Stimulated activated CD4-positive, alpha-beta T cell treated with anti-CD3 and anti-CD28 coated beads, Interleukin-15, amount 100 ng/mL, for 24 hours (primary cell): ENCODE measurements around the gene NEK7.

Source experiments
- DNase-seq: peaks from one replicate; pipeline ENCODE4 v3.0.0-alpha.2; 2020

The NEK7 gene

DNA sequence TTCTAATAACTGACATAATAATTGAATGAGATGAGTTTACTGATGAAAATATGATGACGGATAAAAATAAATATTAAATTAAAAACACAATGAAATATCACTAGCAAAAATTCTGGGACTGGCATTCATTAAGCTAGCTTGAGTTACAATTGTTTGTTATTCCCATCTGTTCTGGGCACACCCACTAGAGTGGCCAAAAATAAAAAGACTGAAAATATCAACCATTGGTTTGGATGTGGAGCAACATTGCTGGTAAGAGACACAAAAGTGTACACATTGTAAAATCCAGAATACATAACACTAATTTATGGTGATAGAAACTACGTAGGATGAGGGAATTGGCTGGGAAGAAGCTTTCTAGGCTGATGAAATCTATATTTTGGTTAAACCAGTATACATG is 9.6 kb upstream of the NEK7 start:
- DNase-seq, result no peak

DNA sequence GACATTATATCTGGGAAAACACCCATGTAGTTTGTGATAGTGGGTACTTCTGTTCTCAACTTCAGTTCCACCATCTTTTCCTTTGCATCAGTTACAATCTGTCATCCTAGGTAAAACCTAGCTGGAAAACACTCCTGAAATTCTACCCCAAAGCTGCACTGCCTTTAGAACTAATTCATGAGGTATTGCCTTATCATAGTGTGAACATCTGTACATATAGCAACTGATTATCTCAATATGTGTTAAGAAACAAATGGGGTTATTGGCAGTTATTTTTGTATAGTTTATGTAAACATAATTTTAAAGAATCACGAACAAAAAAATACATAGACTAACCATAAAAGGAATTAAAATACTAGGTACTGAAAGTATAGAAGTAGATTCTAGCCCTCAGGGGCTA is 6.4 kb upstream of the NEK7 start:
- no peak for DNase-seq

DNA sequence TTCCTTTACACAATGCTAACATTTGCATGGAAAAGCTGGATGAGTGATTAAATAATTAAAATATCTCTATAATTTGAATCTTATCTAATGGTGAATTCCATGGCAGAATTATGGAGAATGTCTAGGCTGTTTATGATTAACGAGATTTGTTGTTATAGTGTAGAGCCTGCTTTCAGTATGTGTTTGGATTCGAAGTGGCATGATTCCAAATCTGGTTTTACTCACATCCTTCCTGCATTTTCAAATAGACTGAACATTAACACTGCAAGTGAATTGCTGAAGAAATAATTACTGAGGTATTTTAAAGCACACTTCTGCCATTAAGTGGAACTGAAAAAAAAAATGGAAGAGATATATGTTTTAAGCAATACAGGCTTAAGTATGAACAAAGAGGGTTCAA is 5.1 kb upstream of the NEK7 start:
- DNase-seq, result no peak

DNA sequence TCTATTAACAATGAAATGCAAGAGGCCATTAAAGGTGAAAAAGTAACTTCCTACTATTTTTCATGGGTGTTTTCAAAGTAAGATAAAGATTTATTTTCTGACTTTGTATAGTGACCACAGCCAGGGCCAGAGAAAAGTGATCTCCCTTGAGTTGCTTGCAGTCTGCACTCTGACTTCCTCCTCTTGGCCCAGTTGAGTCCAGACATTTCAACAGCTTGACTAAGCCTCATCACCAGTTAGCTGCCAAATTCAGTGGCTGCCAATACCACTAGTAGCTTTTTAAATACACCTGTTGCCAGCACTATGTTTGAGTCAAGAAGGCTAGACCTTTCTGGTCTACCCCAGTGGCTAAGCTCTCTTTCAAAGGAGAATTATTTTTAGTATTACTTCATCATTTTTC is 3.7 kb upstream of the NEK7 start:
- no peak for DNase-seq

DNA sequence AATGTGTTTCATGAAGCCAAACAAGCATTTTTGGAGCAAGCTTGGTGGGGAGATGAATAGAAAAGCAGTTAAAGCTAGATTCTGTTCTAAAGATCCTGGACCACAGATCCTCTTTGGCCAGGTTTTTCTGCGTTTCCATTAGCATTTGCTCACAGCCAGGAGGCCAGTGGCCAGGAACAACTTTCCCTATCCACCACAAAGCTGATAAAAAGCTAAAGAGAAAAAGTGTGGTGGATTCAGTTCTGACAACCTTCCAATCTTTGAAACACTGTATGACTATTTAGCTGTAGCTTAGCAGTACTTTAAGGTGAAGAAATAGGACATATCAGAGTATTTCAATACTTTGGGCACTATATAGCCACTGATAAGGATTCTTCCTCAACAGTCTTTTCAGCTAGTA is 3.0 kb upstream of the NEK7 start:
- no peak for DNase-seq

DNA sequence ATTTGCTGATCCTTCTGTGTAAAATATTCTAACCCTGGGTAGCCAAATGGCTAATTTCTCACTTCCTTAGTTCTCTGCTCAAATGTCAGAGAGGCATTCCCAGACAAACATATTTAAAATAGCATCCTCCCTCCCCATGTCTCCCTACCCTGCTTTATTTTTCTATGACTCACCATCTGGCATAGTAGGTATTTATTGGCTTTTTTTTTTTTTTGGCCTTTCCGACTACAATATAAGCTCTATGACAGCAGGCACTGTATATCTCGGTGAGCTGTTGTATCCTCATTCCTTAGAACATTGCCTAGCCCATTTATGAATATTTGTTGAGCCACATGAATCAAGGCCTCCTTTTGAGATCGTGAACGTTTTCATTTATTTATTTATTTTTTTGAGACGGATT is 1.5 kb upstream of the NEK7 start:
- DNase-seq, result no peak

DNA sequence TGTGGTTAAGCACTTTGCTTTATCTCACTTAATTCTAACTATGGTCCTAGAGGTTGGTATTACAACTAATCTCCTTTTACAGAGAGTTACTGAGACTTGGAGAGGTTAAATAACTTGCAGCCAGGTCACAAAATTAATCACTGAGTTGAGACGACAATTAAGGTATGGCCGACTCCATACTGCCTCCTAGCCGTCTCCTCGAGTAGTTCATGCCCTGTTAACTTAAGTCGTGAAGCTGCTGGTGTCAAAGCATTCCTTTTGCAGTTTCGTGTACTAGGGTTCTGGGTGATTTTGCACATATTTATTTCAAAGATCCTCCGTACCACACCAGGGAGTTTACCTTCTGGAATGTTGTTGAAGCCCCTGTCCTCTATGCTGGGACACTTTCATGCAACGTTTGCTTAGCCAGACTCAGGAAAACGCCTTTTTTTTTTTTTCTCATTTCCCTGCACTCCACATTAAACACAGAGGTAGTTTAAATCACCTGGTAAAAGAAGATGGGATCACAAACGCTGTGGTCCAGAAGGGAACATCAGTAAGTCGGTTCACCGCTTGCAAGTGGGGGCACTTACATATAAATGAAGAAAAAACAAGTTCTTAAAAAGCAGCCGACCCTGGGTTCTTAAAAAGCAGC is 570 bp upstream of the NEK7 start:
- peak; percentile 83 for DNase-seq

DNA sequence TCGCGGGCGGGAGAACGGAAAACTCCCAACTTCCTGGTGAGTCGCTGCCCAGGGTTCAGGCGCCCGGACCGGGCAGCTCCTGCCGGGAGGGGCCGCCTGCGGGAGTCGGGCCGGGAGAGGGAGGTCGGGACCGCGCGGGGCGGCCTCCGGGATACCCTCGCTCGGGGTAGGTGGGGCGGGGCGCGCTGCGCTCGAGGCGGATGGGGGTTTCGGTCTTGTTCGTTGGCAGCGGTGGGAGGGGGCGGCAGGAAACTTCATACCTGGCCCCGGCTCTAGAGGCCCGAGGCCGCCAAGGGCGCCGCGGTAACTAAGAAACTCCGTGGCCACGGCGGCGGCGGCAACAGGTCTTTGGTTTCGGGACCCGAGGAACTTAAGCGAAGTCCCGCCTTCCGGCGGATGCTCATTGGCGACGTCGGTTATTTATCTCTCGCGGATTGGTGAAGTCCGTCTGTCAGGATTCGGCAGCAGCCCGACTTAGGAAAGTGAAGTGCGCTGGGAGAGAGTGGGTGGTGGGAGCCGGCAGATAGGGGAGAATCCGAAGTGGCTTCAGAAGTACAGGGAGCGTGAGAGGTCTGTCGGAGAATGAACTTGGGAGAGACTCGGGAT is 546 bp downstream of the NEK7 start:
- DNase-seq, result peak; percentile 89

DNA sequence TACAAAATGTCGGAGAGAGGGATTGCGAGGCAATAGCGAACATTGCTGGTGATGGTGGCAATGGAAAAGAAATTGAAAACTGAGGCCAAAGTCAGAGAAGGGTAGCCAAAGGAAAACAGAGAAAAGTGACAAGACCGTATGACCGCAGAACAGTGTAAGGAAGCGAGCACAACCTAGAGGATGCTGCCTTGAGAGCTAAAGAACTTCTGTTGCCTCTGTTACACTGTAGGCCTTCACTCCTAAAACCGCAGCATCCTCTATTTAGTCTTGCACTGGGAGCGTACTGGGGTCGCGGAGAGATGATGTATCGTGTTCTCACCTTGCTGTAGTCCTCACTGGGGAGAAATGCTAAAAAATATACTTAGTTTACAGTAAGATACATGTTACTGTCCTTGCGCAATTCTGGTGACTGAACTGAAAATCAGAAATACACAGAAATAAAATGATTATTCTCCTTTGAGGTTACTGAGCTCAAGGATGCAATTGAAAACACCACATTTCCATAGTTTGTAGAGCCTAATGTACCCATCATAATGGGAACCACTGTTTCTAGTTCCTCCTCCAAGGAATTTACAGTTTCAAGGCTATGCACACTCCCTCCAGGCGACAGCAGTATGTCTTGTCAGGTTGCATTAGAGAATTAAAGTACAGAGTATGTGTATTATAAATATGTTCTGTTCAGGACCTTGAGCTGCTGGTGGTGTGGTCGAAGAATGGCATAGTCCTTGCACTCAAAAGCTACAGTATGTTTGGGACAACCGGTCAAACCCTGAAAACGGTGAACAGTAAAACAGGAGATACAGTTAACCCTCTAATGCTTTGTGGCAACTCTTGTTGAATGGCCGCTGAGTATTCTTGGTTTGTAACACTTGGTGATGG is 1.3 kb downstream of the NEK7 start:
- DNase-seq, result peak; percentile 46

DNA sequence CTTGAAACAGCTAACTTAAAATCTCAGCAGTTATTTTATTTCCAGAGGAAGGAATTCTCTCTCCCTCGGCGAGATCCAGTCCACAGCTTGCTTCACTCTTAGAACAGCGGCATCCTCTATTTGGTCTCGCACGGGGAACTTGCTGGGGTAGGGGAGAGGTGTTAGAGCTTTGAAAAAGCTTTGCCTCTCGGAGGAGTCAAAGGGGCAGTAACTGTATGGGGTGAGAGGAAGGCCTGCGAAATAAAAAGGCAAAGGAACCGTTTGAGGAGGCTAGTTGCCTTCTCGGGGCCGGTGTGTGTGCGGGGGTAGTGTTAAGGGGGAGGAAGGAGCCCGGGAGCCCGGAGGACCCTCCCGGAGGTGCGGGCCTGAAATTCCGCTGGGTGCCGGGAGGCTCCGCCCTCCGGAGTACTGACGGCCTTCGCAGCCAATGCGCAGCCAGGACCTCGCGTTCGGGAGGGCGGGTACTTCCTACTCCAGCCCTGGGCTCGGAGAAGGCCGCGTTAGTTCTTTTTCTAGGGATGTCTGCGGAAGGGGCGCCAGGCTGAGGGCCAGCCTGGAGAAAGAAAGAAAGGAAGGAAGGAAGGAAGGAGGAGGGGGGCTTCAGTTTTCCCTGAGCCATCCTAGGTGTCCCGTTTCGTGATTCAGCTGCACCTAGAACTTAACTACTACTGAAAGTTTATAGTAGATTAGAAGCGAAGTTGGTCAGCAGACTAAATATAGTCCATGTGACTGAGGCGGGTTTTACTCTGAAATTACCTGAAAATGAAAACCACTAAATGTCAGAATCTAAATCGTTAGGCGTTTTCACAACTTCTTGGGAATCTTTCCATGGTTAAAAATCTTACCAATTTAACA is 2.2 kb downstream of the NEK7 start:
- peak; percentile 92 for DNase-seq

DNA sequence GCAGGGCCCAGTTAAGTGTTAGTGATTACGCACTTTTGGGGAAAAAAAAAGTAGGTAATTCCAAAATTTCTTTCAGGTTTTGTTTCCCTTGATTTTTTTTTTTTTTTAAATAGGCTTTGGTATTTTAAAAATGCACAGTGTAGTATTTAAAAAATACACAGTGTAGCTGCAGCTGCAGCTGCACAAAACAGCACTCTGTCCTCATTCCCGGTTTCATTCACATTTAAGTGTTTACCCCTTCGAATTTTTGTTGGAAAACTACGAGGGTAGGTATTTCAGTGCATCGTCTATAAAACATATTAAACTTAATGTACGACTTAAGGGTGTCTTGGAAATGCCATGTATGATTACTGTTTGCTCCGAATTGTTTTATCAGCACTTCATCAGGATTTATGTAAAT is 3.4 kb downstream of the NEK7 start:
- no peak for DNase-seq

DNA sequence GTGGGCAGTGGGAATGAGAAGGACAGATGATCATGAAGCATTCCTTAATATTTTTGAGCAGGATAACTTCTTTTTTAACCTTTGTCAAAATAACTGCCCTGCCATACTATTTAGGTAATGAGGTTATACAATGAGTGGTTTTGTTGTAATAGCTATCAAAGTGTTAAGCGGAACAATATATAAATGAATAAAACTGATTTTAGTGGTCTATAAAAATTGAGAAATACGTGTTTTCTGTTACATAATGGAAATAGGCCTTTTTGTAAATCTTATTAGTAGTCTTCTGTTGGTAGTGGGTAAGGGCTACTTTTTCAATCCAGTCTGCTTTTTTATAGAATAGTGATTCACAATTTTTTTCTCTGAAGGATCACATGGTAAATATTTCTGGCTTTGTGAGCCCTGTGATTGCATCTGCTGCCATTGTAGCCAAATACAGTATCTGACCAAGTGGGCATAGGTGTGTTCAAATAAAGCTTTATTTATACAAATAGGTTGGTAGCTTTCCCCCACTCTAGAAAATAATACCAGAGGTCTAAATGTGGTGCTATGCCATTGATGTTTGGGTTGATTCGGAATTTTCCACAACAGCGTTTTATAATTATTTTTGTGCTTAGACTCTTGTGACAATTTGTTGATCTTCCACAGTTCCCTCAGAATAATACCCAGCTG is 4.3 kb downstream of the NEK7 start:
- no peak for DNase-seq

DNA sequence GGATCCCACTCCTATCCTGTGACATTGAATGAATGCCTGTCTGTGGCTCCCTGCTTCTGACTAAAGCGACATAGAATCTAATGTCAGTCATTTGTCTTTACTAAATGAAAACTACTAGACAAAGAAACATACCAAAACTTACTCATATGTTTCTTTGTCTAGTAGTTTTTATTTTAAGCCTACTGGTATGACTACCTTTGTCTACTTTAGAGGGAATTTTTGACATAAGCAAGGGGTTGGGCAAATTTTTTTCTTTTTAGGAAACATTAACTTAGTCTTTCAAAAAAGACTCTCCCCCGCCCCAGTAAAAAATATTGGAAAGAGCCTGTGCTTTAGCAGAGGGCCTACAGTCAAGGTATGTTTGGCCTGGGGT is 4.9 kb downstream of the NEK7 start:
- DNase-seq, result no peak

DNA sequence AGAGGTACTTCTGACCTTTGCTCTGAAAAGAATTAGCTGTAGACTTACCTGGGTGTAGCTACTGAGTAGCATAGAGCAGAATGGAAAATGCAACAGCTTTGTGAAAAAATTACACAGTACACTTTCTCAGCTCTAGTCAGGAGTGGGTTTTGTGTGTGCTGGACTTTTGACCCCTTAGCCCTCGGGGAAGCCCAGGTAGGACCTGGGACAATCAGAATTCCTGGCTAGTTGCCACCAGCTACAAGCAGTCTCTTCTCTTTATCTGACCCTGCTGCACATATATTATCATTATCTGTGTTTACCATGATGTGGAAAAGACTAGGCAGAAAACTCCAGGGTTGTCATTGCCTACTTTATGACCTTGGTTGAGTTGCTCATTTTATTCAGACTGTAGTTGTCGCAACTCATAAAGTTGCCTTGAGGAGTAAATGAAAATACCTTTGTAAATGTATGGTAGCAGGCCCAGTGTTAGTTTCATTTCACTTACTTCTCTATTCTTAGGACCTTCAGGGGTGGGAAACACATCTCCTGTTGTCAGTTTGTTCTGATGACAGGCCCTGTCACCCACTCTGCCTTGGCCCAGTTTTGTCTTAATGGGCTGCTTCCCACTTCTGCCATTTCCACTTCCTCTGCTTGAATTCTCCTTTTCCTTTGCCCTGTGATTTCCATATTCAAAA is 5.4 kb downstream of the NEK7 start:
- DNase-seq, result no peak

DNA sequence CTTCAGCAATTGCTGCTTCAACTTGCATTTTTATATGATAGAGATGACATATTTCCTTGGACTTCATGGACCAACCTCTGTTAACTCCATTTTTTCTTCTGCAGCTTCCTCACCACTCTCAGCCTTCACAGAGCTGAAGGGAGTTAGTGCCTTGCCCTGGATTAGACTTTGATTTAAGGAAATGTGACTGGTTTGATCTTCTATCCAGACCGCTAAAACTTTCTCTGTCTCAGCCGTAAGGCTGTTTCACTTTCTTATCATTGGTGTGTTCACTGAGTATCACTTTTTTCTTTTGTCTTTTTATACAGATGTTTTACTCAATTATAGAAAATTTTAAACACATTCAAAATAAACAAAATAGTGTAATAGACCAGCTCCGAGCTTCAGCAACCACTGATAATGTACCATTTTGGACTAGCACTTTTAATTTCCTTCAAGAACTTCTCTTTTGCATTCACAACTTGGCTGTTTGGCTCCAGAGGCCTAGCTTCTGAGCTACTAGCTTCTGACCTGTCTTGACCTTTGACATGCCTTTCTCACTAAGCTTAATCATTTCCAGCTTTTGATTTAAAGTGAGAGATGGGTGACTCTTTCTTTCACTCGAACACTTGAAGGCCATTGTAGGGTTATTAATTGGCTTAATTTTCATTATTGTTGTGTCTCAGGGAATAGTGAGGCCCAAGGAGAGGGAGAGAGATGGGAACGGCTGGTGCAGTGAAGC is 9.3 kb downstream of the NEK7 start:
- no peak for DNase-seq

DNA sequence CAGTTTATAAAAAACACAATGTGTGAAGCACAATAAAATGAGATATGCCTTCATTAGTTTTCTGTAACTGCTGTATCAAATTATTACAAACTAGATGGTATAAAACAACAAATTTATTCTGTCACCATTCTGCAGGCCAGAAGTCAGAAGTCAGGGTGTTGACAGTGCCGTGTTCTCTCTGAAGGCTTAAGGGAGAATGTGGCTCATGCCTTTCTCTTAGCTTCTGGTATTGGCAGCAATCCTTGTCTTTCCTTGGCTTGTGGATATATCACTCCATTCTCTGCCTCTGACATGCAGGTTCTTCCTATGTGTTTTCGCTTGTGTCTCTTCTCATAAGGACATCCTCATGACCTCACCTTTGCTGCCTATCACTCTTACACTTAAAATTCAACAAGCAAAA is 10.1 kb downstream of the NEK7 start:
- DNase-seq, result no peak

DNA sequence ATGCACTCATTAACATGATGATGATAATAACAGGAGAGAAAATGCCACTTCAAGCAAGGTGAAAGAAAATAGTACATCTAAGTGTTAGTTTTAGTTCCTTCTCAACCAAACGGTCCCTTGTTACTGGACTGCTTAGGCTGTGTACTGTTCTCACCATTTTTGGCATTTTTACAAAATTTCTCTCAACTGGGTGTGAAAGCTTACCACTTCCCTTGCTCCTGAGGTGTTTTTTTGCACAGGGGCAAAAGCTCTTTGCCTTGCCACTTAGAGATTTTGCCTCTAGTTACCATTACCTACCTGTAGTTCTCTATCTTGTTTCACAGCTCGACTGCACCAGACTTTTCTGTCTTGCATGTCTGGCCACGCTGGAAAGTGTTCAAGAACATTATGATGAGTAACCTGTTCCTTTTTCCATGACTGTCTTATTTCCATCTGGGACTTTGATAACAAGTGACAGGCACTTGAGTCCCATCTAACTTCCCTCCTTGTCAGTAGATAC is 10.7 kb downstream of the NEK7 start:
- DNase-seq, result peak; percentile 49

DNA sequence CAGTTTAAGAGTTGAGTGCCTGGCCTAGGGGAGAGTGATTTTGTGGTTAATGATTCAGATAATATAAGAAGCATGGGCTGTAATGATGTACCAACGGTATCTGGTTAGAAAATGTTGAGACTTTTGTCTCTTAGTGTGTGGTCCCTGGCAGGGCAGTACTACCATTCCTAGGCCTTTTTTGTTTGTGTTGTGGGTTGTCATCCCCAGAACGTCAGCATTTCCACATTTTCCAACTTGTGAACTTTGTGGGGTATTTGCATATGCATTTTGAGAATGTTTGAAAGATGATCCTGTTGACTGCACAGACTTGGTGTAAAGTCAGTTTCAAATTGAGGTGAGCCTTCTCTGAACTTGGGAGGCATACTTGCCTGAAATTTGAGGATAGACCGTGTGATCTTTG is 11.4 kb downstream of the NEK7 start:
- DNase-seq, result no peak

DNA sequence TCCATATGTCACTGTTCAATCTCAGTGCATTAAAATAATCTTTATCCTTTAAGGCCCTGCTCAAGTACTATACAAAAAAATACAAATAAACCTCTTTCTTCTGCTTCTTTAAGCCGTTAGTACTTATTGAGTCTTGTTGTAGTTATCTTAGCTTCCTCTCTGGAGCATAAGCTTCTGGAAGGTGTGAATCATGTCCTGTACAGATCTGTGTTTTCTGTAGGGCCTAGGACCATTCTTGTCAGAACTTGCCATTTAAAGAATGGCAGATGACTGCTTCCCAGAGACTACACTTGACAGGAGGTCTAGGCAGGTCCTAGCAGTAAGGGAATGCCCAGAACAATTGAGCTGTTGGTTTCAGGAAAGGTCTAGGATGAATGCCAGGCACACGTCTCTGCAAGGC is 12.9 kb downstream of the NEK7 start:
- no peak for DNase-seq

DNA sequence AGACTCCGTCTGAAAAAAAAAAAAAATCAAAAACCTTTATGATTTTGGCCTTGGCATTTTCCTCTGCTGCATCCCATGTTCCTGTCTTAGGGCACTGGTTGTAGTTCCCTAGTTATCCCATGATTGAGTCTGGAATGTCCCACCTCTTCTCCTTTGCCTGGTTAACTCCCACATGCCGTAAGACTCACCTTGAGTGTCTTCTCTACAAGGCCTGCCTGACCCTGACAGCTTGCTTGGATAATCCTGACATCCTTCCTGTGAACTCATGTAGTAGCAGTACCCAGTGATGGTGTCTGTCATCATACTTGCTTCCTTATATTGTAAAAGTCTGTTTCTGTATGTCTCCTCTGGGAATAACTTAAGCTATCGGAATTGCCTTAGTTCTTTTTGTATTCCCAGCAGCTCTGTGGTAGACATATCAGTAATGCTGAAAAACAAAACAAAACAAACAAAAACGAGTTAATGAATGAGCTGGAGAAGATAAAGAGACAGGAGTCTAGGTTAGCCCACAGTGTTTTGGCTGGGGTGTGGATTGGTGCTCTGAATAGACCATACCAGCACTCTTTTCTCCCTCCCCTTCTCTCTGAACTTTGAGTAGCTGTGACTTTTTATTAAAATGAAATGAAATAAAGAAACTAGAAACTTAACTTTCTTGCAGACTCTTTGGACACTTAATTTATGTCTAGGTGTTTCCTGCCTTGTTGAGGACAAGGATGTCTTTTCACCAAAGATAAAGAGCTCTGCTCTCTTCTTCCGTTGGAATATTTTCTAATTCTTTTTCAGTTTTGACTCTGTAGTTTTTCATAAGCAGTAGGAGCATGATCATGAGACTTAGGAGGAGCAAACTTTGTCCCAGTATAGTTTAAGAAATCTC is 15.1 kb downstream of the NEK7 start:
- no peak for DNase-seq
